ENCODE results near the gene TRPV2.

The TRPV2 gene

DNA sequence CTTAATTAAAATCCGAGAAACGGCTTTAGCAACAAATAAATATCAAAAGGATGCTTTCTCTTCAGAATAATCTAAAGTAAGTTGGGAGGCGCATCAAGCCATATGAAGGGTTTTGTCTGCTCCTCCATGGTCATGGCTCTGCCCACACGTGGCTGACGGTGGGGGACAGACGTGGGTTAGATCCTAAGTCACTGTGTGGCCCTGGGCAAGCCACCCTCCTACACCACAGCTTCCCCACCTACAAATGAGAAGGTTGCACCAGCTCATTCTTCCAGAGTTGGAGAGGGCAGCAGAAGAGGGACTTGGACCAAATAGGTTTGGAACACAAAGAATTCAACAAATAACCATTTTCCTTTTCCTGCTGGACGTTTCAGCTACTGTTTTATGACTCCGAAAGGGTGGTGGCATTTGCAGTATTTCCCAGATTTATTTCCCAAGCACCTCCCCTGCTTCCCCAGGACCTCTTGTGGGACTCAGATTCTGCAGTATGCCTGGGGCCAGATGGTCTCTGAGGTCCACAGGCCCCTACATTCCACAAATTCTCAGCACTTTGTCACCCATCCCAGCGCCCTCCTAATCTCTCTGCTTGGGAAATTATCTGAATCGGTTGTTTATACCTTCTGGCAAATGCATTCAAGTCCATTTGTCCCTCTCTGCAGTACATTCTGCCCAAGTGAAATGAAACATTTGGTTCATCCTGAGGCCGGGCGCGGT is 58.8 kb downstream of the TRPV2 start:
- no peak for DNase-seq (ENCODE audit: low spot score)

DNA sequence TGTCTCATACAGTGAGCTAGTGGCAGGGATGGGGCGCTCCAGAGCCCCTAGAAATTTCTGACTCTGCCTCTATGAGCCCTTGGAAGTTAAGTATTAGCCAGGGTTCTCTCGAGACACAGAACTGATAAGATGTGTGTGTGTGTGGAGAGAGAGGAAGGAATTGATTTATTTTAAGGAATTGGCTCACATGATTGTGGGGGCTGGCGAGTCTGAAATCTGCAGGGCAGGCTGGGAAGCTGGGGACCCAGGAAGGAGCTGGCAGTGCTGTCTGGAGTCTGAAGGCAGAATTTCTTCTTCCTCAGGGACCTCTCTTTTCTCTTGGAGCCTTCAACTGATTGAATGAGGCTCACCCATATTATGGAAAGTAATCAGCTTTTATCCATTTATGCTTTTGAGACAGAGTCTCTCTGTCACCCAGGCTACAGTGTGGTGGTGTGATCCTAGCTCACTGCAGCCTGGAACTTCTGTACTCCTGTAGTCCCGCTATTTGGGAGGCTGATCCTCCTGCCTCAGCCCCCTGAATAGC is 59.9 kb downstream of the TRPV2 start:
- DNase-seq (ENCODE audit: low spot score), result no peak

DNA sequence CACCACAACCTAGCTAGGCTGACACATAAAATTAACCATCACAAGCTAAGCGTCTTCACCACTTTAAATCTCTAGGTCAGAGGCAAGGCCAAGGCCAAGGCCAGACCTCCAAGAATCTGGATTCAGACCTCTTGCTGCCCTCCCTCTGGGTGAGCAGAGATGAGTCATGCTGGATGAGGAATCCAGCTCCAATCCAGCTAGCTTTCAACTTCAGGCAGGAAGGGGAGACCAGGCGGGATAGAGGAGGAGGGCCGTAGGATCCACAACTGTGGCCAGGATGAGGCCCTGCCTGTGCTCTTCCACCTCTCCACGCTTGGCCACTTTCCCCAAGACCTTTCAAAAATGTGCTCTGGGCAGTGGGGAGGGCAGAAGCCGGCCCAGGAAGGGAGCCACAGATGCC is 61.9 kb downstream of the TRPV2 start:
- DNase-seq (ENCODE audit: low spot score), result no peak

DNA sequence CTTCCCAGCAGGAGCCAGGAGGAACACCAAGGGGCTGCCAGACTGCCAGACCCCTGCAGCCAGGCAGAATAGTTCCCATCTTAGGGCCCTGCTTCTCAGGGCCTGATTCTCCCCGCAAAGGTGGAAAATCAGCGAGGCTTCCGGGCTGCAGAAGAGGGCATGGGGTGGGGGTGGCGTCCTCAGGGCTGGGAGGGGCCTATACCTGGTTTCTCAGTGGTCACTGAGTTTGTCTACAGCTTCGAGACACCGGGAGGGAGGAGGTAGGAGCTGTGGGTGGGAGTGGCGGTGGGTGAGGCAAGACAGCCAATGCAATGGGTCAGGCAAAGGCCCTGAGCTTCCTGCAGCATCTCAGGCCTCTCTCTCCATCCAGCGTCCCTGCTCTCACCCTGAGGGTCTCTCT is 62.3 kb downstream of the TRPV2 start:
- DNase-seq (ENCODE audit: low spot score), result no peak

DNA sequence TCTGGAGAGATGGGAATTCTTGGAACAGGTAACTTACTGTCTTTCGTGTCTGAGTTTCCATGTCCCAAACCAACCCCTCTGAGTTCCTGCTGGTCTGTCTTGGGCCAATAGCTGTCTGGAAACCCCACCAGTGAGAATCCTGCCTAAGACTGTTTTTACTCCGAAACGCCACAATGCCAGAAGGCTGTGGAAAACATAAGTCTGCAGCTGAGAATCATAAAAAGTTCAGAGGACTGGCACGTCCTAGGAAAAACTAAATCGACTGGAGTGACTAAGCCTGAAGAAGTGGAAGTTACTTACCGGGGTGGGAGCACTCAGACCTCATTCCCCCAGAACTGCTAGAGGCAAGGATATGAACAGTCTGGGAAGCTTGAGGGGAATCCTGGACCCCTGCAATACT is 63.3 kb downstream of the TRPV2 start:
- no peak for DNase-seq (ENCODE audit: low spot score)

DNA sequence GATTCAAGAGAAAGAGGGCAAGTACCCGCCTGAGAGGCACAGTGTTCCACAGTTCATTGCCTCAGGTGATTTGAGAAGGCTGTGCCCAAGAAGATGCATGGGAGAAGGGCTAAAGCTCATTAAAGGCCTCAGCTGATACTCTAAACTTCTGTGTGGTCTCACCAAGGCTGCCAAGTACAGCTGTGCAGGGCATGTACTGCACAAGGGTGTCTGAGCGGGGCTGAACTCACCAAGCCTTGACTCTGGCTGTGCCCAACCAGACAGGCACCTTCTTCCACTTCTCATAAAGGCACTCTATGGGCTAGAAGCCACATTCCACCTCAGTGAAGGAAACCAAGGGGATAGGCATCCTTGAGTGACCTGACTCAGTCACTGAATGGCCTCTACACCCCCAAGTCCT is 63.9 kb downstream of the TRPV2 start:
- DNase-seq (ENCODE audit: low spot score), result no peak

DNA sequence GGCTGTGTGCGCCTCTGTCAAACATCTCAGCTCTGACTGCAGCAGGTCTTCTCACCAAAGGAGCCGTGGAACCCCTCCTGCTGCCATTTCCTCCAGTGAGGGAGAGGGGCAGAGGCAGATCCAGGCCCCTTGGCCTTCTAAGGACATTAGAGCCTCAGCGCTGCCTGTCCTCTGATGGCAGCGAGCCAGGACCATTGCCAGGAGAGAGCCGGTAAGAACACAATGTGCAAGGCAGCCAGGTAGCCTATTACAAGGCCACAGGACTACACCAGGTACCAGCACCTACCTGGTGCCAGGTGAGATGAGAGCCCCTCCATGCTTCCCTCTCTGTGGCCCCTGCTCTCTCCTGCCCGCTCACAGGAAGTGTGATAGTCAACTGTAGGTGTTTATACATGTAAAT is 65.6 kb downstream of the TRPV2 start:
- DNase-seq (ENCODE audit: low spot score), result no peak

DNA sequence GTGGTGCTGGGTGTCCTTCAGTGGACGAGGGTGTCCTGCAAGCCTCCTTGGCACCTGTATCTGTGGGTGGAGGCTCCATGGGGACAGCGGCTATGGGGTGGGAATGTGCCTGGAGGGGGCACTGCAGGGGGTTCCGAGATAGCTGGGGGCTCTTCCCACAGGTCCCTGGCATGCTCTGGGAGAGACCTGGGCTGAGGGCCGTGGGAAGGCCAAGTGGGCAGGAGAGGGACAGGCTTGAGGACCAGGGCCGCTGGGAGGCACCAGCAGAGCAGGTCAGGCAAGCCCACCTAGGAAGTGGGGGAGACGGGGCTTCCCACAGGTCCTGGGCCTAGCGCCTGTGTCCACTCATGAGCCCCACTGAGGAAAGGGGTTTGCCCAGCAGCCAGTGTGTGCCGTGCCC is 66.9 kb downstream of the TRPV2 start:
- DNase-seq (ENCODE audit: low spot score), result no peak

DNA sequence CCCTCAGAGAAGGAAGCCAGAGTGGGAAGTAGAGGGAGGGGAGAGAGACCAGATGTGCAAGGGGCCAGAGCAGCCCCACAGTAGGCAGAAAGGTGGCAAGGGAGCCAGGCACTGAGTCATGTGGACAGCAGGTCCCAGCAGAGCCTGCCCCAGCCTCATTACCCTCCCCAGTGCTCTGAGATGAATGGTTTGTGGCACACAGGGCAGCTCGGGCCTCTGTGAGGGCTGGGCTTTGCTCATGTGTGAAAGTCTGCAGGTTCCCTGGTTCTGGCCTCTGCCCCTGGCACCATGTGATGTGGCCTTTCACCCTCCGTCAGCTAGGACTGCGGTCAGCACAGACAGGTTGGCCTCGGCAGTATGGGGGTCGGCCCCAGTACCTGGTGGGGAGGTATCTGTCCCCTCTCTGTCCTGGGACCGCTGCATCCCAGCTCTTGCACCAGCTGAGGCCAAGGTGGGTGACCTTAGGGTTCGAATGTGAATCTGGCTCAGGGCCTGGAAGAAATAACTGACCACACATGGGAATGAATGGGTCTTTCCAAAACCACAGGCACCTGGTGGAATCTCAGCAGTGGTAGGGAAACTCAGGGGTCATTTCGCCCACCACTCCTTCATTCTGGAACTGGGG is 67.8 kb downstream of the TRPV2 start:
- DNase-seq (ENCODE audit: low spot score), result no peak

DNA sequence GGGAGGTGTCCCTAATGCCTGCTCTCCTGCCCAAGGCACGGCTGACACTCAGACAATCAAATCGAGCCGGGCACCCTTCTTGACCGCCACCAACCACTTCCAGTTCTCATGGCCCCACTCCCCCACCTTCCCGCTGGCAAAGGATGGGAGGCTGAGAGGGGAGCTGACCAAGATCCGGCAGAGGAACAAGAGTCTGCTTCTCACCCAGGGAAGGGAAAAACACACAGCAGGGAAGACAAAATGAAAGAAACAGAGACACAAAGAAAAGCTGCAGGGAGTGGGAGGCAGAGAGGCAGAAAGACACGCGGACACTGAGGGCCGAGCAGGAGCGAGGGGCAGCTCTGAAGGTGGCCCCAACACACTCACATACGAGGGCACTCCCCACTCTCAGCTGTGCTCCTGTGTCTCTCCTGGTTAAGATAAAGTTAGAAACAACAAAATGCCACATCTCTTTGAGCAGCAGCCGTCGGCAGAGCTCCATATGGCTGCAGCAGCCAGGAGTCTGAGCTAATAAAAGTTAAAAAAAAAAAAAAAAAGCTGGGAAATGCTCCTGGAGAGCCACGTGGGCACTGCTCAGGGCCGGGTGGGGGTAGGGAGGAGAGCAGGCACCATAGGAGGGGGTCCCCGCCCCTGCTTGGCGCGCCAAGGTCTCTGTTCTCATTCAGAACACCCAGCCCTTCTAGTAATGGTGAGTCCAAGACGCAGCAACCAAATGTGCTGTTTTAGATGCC is 69.2 kb downstream of the TRPV2 start:
- no peak for DNase-seq (ENCODE audit: low spot score)

Data from ecto neural progenitor cell (in vitro differentiated cells).